Measurements from ENCODE around the gene BNC2.

BNC2 gene

GRCh38 chr9:16622541-16622940 lies 247.9 kb downstream of the BNC2 start:
- no peak for TF ChIP-seq CTCF (IDR thresholded peaks at IDR 0.05; ENCODE audit: poor library complexity, severe bottlenecking)
- Histone ChIP-seq H3K4me3 (ENCODE audit: severe bottlenecking) (no peak overlapping the region), H3K36me3 (ENCODE audit: low read depth) (no peaks in the 10 kb centered on the region), H3K27me3 (ENCODE audit: insufficient read depth, poor library complexity, severe bottlenecking) (no peaks in the 10 kb centered on the region), H3K4me1 (ENCODE audit: insufficient read depth, poor library complexity, severe bottlenecking) (no peaks in the 10 kb centered on the region), H3K27ac (ENCODE audit: poor library complexity, severe bottlenecking) (no peak overlapping the region), H3K9me3 (ENCODE audit: severe bottlenecking) (no peaks in the 10 kb centered on the region)
- ATAC-seq (ENCODE audit: low read depth) (no peak), DNase-seq (ENCODE audit: low spot score) (no peak)

- Histone ChIP-seq H3K27ac (ENCODE audit: poor library complexity, severe bottlenecking) (no peak overlapping the region), H3K36me3 (ENCODE audit: low read depth) (no peaks in the 10 kb centered on the region)
These were observed 250.5 kb downstream of the BNC2 start for GRCh38 chr9:16619914-16620520.

GRCh38 chr9:16619402-16619801 lies 251.1 kb downstream of the BNC2 start:
- ATAC-seq (ENCODE audit: low read depth) (no peak), DNase-seq (ENCODE audit: low spot score) (no peak)
- H3K27me3 ChIP-seq (ENCODE audit: insufficient read depth, poor library complexity, severe bottlenecking) = no peaks in the 10 kb centered on the region
- no peak overlapping the region for H3K4me3 ChIP-seq (ENCODE audit: severe bottlenecking)
- H3K36me3 ChIP-seq (ENCODE audit: low read depth) = no peaks in the 10 kb centered on the region
- no peak overlapping the region for H3K27ac ChIP-seq (ENCODE audit: poor library complexity, severe bottlenecking)
- H3K9me3 ChIP-seq (ENCODE audit: severe bottlenecking) = no peaks in the 10 kb centered on the region
- no peak for TF ChIP-seq CTCF (IDR thresholded peaks at IDR 0.05; ENCODE audit: poor library complexity, severe bottlenecking)
- H3K4me1 ChIP-seq (ENCODE audit: insufficient read depth, poor library complexity, severe bottlenecking) = no peaks in the 10 kb centered on the region

More at GRCh38 chr9:16619914-16620520, 250.5 kb downstream of the BNC2 start:
- DNase-seq (ENCODE audit: low spot score) = no peak
- ATAC-seq (ENCODE audit: low read depth) = no peak
- TF ChIP-seq CTCF (IDR thresholded peaks at IDR 0.05; ENCODE audit: poor library complexity, severe bottlenecking) = no peak
- no peak overlapping the region for H3K4me3 ChIP-seq (ENCODE audit: severe bottlenecking)
- H3K9me3 ChIP-seq (ENCODE audit: severe bottlenecking) = no peaks in the 10 kb centered on the region
- no peaks in the 10 kb centered on the region for H3K27me3 ChIP-seq (ENCODE audit: insufficient read depth, poor library complexity, severe bottlenecking)
- no peaks in the 10 kb centered on the region for H3K4me1 ChIP-seq (ENCODE audit: insufficient read depth, poor library complexity, severe bottlenecking)

- Histone ChIP-seq H3K36me3 (ENCODE audit: low read depth) (no peaks in the 10 kb centered on the region), H3K27me3 (ENCODE audit: insufficient read depth, poor library complexity, severe bottlenecking) (no peaks in the 10 kb centered on the region), H3K27ac (ENCODE audit: poor library complexity, severe bottlenecking) (no peak overlapping the region), H3K9me3 (ENCODE audit: severe bottlenecking) (no peaks in the 10 kb centered on the region), H3K4me1 (ENCODE audit: insufficient read depth, poor library complexity, severe bottlenecking) (no peaks in the 10 kb centered on the region), H3K4me3 (ENCODE audit: severe bottlenecking) (no peak overlapping the region)
- DNase-seq (ENCODE audit: low spot score) (no peak), ATAC-seq (ENCODE audit: low read depth) (no peak)
- no peak for TF ChIP-seq CTCF (IDR thresholded peaks at IDR 0.05; ENCODE audit: poor library complexity, severe bottlenecking)
These were observed 251.9 kb downstream of the BNC2 start for GRCh38 chr9:16618524-16618923.

- DNase-seq (ENCODE audit: low spot score) (no peak), ATAC-seq (ENCODE audit: low read depth) (no peak)
- no peaks in the 10 kb centered on the region for H3K27me3 ChIP-seq (ENCODE audit: insufficient read depth, poor library complexity, severe bottlenecking)
- H3K4me3 ChIP-seq (ENCODE audit: severe bottlenecking) = no peak overlapping the region
- H3K36me3 ChIP-seq (ENCODE audit: low read depth) = no peaks in the 10 kb centered on the region
- no peaks in the 10 kb centered on the region for H3K9me3 ChIP-seq (ENCODE audit: severe bottlenecking)
- no peaks in the 10 kb centered on the region for H3K4me1 ChIP-seq (ENCODE audit: insufficient read depth, poor library complexity, severe bottlenecking)
- TF ChIP-seq CTCF (IDR thresholded peaks at IDR 0.05; ENCODE audit: poor library complexity, severe bottlenecking) = no peak
- no peak overlapping the region for H3K27ac ChIP-seq (ENCODE audit: poor library complexity, severe bottlenecking)
These were observed 253.8 kb downstream of the BNC2 start for GRCh38 chr9:16616686-16617085.

All from RWPE2 (cell line).